GM13977 (cell line): ENCODE measurements around the gene FKBP15.

Experiments used
- DNase-seq: peaks from one replicate; pipeline ENCODE4 v3.0.0; 2012; ENCODE audit warnings: low spot score
- CTCF ChIP-seq: IDR thresholded peaks from 2 replicates; pipeline ENCODE4 v1.5.1; 2012; ENCODE audit warnings: mild to moderate bottlenecking, control low read depth; ENCODE audit not compliant: insufficient read depth; ENCODE audit errors: extremely low read depth, missing control alignments
- in situ Hi-C: fragments of 300-500 bp; cut with MboI; formaldehyde crosslinking; loops from one replicate; pipeline ENCODE4 v1.12.0; 2022; ENCODE audit warnings: low sequenced_read_pairs, low pct_unique_long_range_greater_than_20kb, mixed read lengths, inconsistent platforms; ENCODE audit not compliant: unreplicated experiment

The FKBP15 gene

GRCh38 chr9:113247640-113248039 lies 26.6 kb upstream of the FKBP15 start:
- in situ Hi-C loops: no loop called here

GRCh38 chr9:113246928-113247327 lies 25.9 kb upstream of the FKBP15 start:
- in situ Hi-C loops: no loop called here
- no peak for DNase-seq
- TF ChIP-seq CTCF: no peak

More at GRCh38 chr9:113247640-113248039, 26.6 kb upstream of the FKBP15 start:
- no peak for TF ChIP-seq CTCF
- DNase-seq: no peak

- in situ Hi-C loops: no loop called here
- TF ChIP-seq CTCF: no peak
- no peak for DNase-seq
Observed at GRCh38 chr9:113245894-113246293, 24.8 kb upstream of the FKBP15 start.

GRCh38 chr9:113244556-113244955 lies 23.5 kb upstream of the FKBP15 start:
- in situ Hi-C loops: no loop called here
- no peak for TF ChIP-seq CTCF
- no peak for DNase-seq

GRCh38 chr9:113241161-113241560 lies 20.1 kb upstream of the FKBP15 start:
- DNase-seq: no peak
- TF ChIP-seq CTCF: no peak
- in situ Hi-C loops: no loop called here

GRCh38 chr9:113238859-113239232 lies 17.8 kb upstream of the FKBP15 start:
- in situ Hi-C loops: no loop called here
- TF ChIP-seq CTCF: no peak

More at GRCh38 chr9:113238859-113239232, 17.8 kb upstream of the FKBP15 start:
- no peak for DNase-seq
